DOHH2 (cell line): ENCODE results near the gene CCDC51.

Experiments
- H3F3A ChIP-seq: fragments of 200-600 bp; sonication (generic), shearing (Covaris generic); 2 replicates; pipeline ENCODE4 v1.6.0; 2016; ENCODE audit warnings: antibody characterized with exemption, mild to moderate bottlenecking; ENCODE audit not compliant: control insufficient read depth, insufficient read depth
- H3K27ac ChIP-seq: fragments of 200-600 bp; sonication (generic); 2 replicates; pipeline ENCODE4 v1.5.1; 2014; ENCODE audit warnings: low read depth, mild to moderate bottlenecking, low read length, moderate library complexity
- H3K27me3 ChIP-seq: fragments of 200-600 bp; sonication (generic); 2 replicates; pipeline ENCODE4 v1.6.1; 2014; ENCODE audit warnings: mild to moderate bottlenecking, low read length, mixed read lengths; ENCODE audit not compliant: control insufficient read depth
- H3K36me3 ChIP-seq: fragments of 200-600 bp; sonication (generic); 2 replicates; pipeline ENCODE4 v1.6.1; 2014; ENCODE audit warnings: mild to moderate bottlenecking, low read length, moderate library complexity, mixed read lengths; ENCODE audit not compliant: control insufficient read depth
- H3K4me1 ChIP-seq: fragments of 200-600 bp; sonication (generic); 2 replicates; pipeline ENCODE4 v1.6.1; 2014; ENCODE audit warnings: mild to moderate bottlenecking, low read length, mixed read lengths; ENCODE audit not compliant: control insufficient read depth
- H3K4me2 ChIP-seq: fragments of 200-600 bp; sonication (generic); 2 replicates; pipeline ENCODE4 v1.6.0; 2014; ENCODE audit warnings: mild to moderate bottlenecking, low read length, moderate library complexity
- H3K4me3 ChIP-seq: fragments of 200-600 bp; sonication (generic); 2 replicates; pipeline ENCODE4 v1.5.1; 2014; ENCODE audit warnings: mild to moderate bottlenecking, low read length, mixed read lengths
- H3K79me2 ChIP-seq: fragments of 200-600 bp; sonication (generic); 2 replicates; pipeline ENCODE4 v1.6.1; 2014; ENCODE audit warnings: mild to moderate bottlenecking, low read length, mixed read lengths; ENCODE audit not compliant: control insufficient read depth
- H3K9me2 ChIP-seq: fragments of 200-600 bp; sonication (generic); replicated peaks from 2 replicates; pipeline ENCODE4 v1.6.1; 2014; ENCODE audit warnings: mild to moderate bottlenecking, low read length, mixed read lengths; ENCODE audit not compliant: control insufficient read depth
- H3K9me3 ChIP-seq: fragments of 200-600 bp; sonication (generic); 2 replicates; pipeline ENCODE4 v1.6.1; 2014; ENCODE audit warnings: antibody characterized with exemption, low read length, mixed read lengths; ENCODE audit not compliant: control insufficient read depth, insufficient read depth
- H4K20me1 ChIP-seq: fragments of 200-600 bp; sonication (generic); 2 replicates; pipeline ENCODE4 v1.6.0; 2014; ENCODE audit warnings: low read depth, mild to moderate bottlenecking, antibody characterized with exemption, low read length, moderate library complexity; ENCODE audit not compliant: control insufficient read depth, insufficient read depth
- CTCF ChIP-seq: fragments of 200-600 bp; sonication (generic); IDR thresholded peaks from one replicate; pipeline ENCODE4 v1.5.1; 2014; ENCODE audit warnings: antibody characterized with exemption, mild to moderate bottlenecking, low read depth, low read length; ENCODE audit not compliant: poor library complexity, severe bottlenecking
- EZH2phosphoT487 ChIP-seq: fragments of 200-600 bp; sonication (generic); IDR thresholded peaks from 2 replicates; pipeline ENCODE4 v1.6.1; 2017; ENCODE audit warnings: borderline replicate concordance, mild to moderate bottlenecking, antibody characterized with exemption, low read length, moderate library complexity, mixed read lengths

Gene CCDC51

DNA sequence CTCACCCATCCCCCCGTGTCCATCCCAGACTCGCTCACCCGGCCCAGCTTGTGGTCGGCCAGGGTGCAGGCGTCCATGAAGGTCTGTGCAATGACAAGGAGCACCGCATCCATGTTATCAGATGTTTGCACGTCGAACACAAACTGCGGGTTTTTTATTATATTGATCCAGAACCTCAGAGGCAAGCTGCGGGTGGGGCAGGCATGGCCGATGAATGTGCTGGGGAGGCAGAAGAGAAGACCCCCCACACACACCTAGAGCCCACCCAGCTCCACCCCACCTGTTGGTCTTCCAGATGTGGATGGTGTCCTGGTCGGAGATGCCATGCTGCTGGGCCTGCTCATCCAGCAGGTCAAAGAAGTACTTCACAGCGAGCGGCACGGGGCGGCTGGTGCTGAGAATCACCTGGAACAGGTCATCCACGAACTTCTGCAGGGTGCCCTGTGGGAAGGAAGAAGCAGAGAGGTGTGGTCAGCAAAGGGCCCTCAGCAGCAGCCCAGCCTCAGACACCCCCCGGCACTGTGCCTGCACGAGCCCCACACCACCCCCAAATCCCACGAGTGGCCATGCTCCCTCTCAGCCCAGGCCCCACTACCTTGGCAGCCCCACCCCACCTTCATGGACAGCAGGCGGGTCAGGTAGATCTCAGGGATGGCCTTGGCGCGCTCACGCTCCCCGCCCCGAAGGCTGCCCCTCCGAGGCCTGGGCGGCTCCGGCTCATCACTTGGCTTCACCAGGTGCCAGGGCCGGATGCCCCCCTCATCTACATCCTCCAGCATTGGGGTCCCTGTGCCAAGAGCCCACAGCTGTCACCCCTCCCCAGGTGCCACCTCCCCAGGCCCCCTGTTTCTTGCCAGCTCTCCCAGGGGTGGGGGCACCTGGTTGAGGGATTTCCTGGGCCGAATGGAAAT is 30.4 kb downstream of the CCDC51 start:
- Histone ChIP-seq H4K20me1 (no peaks in the 10 kb centered on the region), H3K4me3 (no peak overlapping the region), H3K9me2 (no peaks in the 10 kb centered on the region), H3K27ac (no peak overlapping the region), H3K79me2 (no peaks in the 10 kb centered on the region), H3K9me3 (no peaks in the 10 kb centered on the region), H3K27me3 (no peaks in the 10 kb centered on the region), H3K36me3 (no peaks in the 10 kb centered on the region), H3K4me1 (no peaks in the 10 kb centered on the region), H3F3A (no peaks in the 10 kb centered on the region), H3K4me2 (no peak overlapping the region)
- TF ChIP-seq EZH2phosphoT487, result no peak
- TF ChIP-seq CTCF, result no peak

- Histone ChIP-seq H3K9me3 (no peaks in the 10 kb centered on the region), H3K4me3 (no peak overlapping the region), H3K36me3 (no peaks in the 10 kb centered on the region), H3K27ac (no peak overlapping the region), H3K9me2 (no peaks in the 10 kb centered on the region), H3K4me2 (no peak overlapping the region), H3K4me1 (no peaks in the 10 kb centered on the region), H3K27me3 (no peaks in the 10 kb centered on the region), H3K79me2 (no peaks in the 10 kb centered on the region), H3F3A (no peaks in the 10 kb centered on the region), H4K20me1 (no peaks in the 10 kb centered on the region)
- TF ChIP-seq EZH2phosphoT487 (no peak), CTCF (peak; percentile 64)
These were observed 31.1 kb downstream of the CCDC51 start for GRCh38 chr3:48408823-48409281.

- Histone ChIP-seq H3K79me2 (no peaks in the 10 kb centered on the region), H3K9me2 (no peaks in the 10 kb centered on the region), H3K4me2 (no peak overlapping the region), H3K4me1 (no peaks in the 10 kb centered on the region), H3K27ac (no peak overlapping the region), H3K36me3 (no peaks in the 10 kb centered on the region), H3K27me3 (no peaks in the 10 kb centered on the region), H4K20me1 (no peaks in the 10 kb centered on the region), H3F3A (no peaks in the 10 kb centered on the region), H3K4me3 (no peak overlapping the region), H3K9me3 (no peaks in the 10 kb centered on the region)
- TF ChIP-seq CTCF, result no peak
- TF ChIP-seq EZH2phosphoT487, result no peak
These were observed 32.3 kb downstream of the CCDC51 start for GRCh38 chr3:48407542-48408099.
